Dermis blood vessel endothelial cell (primary cell): ENCODE results near the gene NR1I3. TPM values are rescaled to one million over a fixed set of nuclear protein-coding genes. Genes with fewer than 3 reads are reported as not detected.
A peak's percentile ranks its signal among the peaks of the same experiment; 100 is the strongest.

Experiments used
- DNase-seq: peaks from one replicate; pipeline ENCODE4 v3.0.0; 2010
- total RNA-seq: library from RNA; depleted of rRNA; stranded (reverse); fragments of >200 nt; gene quantifications from 2 replicates; pipeline ENCODE4 v1.2.3, GENCODE V29; 2014

Gene NR1I3
- total RNA-seq, 1 donor from 2014 or later = not detected

GRCh38 chr1:161193561-161194235 lies 44.3 kb downstream of the NR1I3 start:
- DNase-seq = peak; percentile 71

DNA sequence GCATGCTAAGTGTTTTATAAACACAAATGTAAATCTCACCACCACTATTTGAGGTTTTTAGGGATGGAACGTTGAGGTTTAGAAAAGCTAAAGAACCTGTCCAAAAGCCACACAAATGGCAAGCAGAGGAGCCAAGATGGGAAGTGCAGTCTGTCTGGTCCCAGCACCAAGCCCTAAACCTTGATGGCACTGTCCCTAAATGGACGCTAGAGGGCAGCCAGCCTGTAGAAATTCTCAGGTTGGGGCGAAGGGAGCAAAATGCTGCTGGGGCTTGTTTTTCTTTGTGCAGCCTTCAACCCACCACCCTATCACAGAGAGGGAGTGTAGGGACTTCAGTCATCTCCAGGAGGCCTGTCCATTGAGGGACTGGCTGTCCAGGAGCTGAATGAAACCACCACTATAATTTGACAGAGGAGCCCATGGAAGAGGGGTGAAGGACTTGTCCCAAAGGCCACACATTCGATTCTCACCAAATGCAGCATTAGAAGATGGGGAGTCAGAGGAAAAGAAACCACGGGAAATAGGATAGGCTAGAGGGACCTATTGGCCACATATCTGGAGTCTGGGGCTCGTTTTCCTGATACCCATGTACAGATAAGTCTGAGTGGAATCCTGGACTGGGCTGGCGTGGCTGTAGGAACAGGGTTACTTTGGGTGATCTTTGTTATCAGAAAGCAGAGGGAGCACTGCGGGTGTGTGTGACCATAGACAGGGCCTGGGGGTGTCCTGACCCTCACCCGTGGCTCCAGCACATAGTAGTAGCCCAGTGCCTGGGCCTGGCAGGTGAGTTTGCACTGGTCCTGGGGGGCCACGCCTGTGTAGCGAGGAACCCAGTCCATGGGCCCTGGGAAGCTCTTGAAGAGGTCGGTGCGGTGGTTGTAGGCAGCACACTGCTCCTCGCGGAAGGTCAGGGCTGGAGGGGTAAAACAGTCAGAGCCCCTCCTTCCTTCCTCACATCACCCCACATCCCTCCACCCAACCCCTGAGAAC lies 45.2 kb downstream of the NR1I3 start:
- peak; percentile 87 for DNase-seq

GRCh38 chr1:161191971-161192370 lies 46.0 kb downstream of the NR1I3 start:
- DNase-seq = no peak

- no peak for DNase-seq
Observed at GRCh38 chr1:161190962-161191521, 47.0 kb downstream of the NR1I3 start.

DNA sequence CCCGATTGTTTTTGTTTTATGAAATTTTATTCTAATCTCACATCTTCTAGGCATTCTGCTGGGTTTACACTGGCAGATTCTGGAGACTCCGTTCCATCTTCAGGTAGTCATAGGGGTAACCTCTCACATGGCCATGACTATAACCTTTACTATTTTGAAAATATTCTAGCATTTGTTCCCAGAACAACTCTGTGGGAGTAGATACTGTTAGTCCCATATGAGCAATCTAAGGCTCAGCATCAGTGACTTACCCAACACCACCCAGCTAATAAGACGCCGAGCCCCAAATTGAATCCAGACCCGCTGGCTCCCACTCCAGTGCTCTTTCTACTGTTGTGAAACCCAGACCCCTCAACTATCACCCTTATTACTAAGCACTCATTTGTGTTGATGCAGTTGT lies 49.0 kb downstream of the NR1I3 start:
- no peak for DNase-seq

- DNase-seq = no peak
Observed at GRCh38 chr1:161188381-161188780, 49.6 kb downstream of the NR1I3 start.

GRCh38 chr1:161187311-161187710 lies 50.7 kb downstream of the NR1I3 start:
- no peak for DNase-seq

- no peak for DNase-seq
Observed at GRCh38 chr1:161185732-161186311, 52.2 kb downstream of the NR1I3 start.

- DNase-seq = peak; percentile 98
Observed at GRCh38 chr1:161185282-161185682, 52.7 kb downstream of the NR1I3 start.

DNA sequence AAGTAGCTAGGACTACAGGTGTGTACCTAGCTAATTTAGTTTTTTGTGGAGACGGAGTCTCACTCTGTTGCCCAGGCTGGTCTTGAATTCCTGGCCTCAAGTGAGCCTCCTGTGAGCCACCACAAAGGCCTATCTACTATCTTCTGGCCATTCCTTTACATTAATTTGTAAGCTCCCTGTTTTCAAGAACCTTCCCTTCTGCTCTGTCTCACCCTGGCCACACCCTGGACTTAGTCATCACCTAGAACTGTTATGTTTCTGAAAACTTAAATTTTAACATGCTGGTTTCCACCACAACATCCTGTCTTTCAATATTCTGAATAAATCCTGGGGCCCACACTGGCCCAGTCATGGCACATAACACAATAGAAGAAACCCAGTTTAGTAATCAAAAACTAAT lies 55.8 kb downstream of the NR1I3 start:
- no peak for DNase-seq

- DNase-seq = peak; percentile 58
Observed at GRCh38 chr1:161180639-161181038, 57.4 kb downstream of the NR1I3 start.

DNA sequence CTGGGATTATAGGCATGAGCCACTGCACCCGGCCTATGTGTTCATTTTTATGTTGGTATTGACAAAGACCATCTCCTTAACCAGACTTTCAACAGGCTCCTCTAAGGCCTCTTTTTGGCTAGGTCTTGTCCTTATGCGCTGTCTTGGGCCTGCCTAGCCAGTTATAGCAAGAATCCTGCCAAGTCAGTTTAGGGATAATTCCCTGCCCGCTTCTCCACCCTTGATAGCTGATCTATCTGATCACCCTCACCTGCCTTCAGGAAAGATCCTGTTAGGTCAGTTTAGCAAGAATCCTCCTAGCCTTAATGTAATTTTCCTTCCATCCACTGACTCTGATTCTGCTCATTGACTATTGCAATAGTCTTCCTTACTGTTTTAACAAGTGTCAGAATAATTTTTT lies 58.3 kb downstream of the NR1I3 start:
- DNase-seq = no peak

Other genes starting within 250 kb of the NR1I3 start
- 304 and 318 TPM in 2 replicates for gene F11R, start 217.1 kb downstream of the NR1I3 start, total RNA-seq
- 1.4 and 6.8 TPM in 2 replicates for gene TSTD1, start 199.2 kb downstream of the NR1I3 start, total RNA-seq
- 94.3 and 125 TPM in 2 replicates for gene USF1, start 192.2 kb downstream of the NR1I3 start, total RNA-seq
- not detected in 2 replicates for gene ARHGAP30, start 168.3 kb downstream of the NR1I3 start, total RNA-seq
- 0.17 and 0.28 TPM in 2 replicates for gene NECTIN4, start 148.6 kb downstream of the NR1I3 start, total RNA-seq
- gene KLHDC9, start 139.8 kb downstream of the NR1I3 start, total RNA-seq = 0.93 and 1.5 TPM in 2 replicates
- 30.2 and 42.7 TPM in 2 replicates for gene PFDN2, start 120.2 kb downstream of the NR1I3 start, total RNA-seq
- gene NIT1, start 120.1 kb downstream of the NR1I3 start, total RNA-seq = 11.6 and 17.5 TPM in 2 replicates
- gene DEDD, start 105.5 kb downstream of the NR1I3 start, total RNA-seq = 39.1 and 64.8 TPM in 2 replicates
- 119 and 134 TPM in 2 replicates for gene UFC1, start 84.2 kb downstream of the NR1I3 start, total RNA-seq
- gene USP21, start 78.7 kb downstream of the NR1I3 start, total RNA-seq = 5.4 and 12.8 TPM in 2 replicates
- gene PPOX, start 71.8 kb downstream of the NR1I3 start, total RNA-seq = 14.9 and 18.0 TPM in 2 replicates
- gene B4GALT3, start 60.7 kb downstream of the NR1I3 start, total RNA-seq = 24.8 and 44.1 TPM in 2 replicates
- gene ADAMTS4, start 39.1 kb downstream of the NR1I3 start, total RNA-seq = 19.7 and 38.9 TPM in 2 replicates
- 154 and 208 TPM in 2 replicates for gene NDUFS2, start 35.8 kb downstream of the NR1I3 start, total RNA-seq
- gene FCER1G, start 22.9 kb downstream of the NR1I3 start, total RNA-seq = 0.19 TPM in 1 of 2 replicates, not detected in the other
- gene APOA2, start 14.6 kb downstream of the NR1I3 start, total RNA-seq = not detected in 2 replicates
- 14.8 and 23.6 TPM in 2 replicates for gene TOMM40L, start 12.1 kb downstream of the NR1I3 start, total RNA-seq
- not detected in 2 replicates for gene PCP4L1, start 20.5 kb upstream of the NR1I3 start, total RNA-seq
- gene MPZ, start 71.8 kb upstream of the NR1I3 start, total RNA-seq = 0.68 and 1.0 TPM in 2 replicates
- gene SDHC, start 76.2 kb upstream of the NR1I3 start, total RNA-seq = 20.1 and 34.2 TPM in 2 replicates
- gene CFAP126, start 129.7 kb upstream of the NR1I3 start, total RNA-seq = not detected in 2 replicates